CD4-positive, alpha-beta memory T cell (primary cell): ENCODE data around the gene HLA-F. TPM values are rescaled to one million over a fixed set of nuclear protein-coding genes. Genes with fewer than 3 reads are reported as not detected.

ENCODE experiments used
- CTCF ChIA-PET: fragments of 350-600 bp; sonication (Branson Sonifier 250); formaldehyde crosslinking; loops from one replicate; lab custom pipeline; 2021; ENCODE audit warnings: inconsistent platforms; ENCODE audit not compliant: partially characterized antibody; lab: Charles Lee
- POLR2A ChIA-PET: fragments of 350-600 bp; sonication (Branson Sonifier 250); formaldehyde crosslinking; loops from one replicate; lab custom pipeline; 2021; ENCODE audit not compliant: partially characterized antibody; lab: Charles Lee
- DNase-seq, 5 donors: peaks; one replicate each; pipeline versions ENCODE4 v3.0.0 to v3.0.0-alpha.2; 2020 to 2022; ENCODE audit warnings: mixed read lengths in 1 of 5
- H3K27ac ChIP-seq: one replicate; pipeline ENCODE4 v1.7.0; 2013; ENCODE audit warnings: low read depth, low read length
- H3K27me3 ChIP-seq: 2 replicates; pipeline ENCODE4 v1.7.0; 2013; ENCODE audit warnings: mild to moderate bottlenecking, low read length, moderate library complexity; ENCODE audit not compliant: insufficient read depth
- H3K36me3 ChIP-seq: 2 replicates; pipeline ENCODE4 v1.7.0; 2013; ENCODE audit warnings: mild to moderate bottlenecking, low read length, moderate library complexity; ENCODE audit not compliant: insufficient read depth
- H3K4me1 ChIP-seq: 2 replicates; pipeline ENCODE4 v1.7.0; 2013; ENCODE audit warnings: mild to moderate bottlenecking, low read length, moderate library complexity; ENCODE audit not compliant: insufficient read depth
- H3K4me3 ChIP-seq, 2 donors: one replicate each; pipeline ENCODE4 v1.7.0; 2013; ENCODE audit warnings: low read length in 2 of 2, mild to moderate bottlenecking in 1 of 2
- H3K9me3 ChIP-seq, 2 donors: one replicate each; pipeline ENCODE4 v1.7.0; 2013; ENCODE audit warnings: low read length in 2 of 2, control low read depth in 1 of 2; ENCODE audit not compliant: control insufficient read depth in 1 of 2
- H3K27ac Mint-ChIP-seq, 7 donors: one replicate each; pipeline ENCODE4 v1.8.0; 2020 to 2021; ENCODE audit warnings: mixed read lengths in 7 of 7, mild to moderate bottlenecking in 6 of 7, inconsistent platforms in 3 of 7, moderate library complexity in 3 of 7
- H3K27me3 Mint-ChIP-seq, 2 donors: one replicate each; pipeline ENCODE4 v1.8.0; 2020 to 2021; ENCODE audit warnings: mixed read lengths in 2 of 2
- H3K36me3 Mint-ChIP-seq, 2 donors: one replicate each; pipeline ENCODE4 v1.8.0; 2020 to 2021; ENCODE audit warnings: mixed read lengths in 2 of 2, inconsistent platforms in 1 of 2, mild to moderate bottlenecking in 1 of 2
- H3K4me1 Mint-ChIP-seq, 4 donors: one replicate each; pipeline ENCODE4 v1.8.0; 2020 to 2021; ENCODE audit warnings: mixed read lengths in 4 of 4, mild to moderate bottlenecking in 1 of 4
- H3K4me3 Mint-ChIP-seq, 8 donors: one replicate each; pipeline ENCODE4 v1.8.0; 2020 to 2021; ENCODE audit warnings: mixed read lengths in 8 of 8, mild to moderate bottlenecking in 7 of 8, moderate library complexity in 6 of 8, inconsistent platforms in 3 of 8
- H3K9me3 Mint-ChIP-seq, 8 donors: one replicate each; pipeline ENCODE4 v1.8.0; 2020 to 2021; ENCODE audit warnings: mixed read lengths in 8 of 8, mild to moderate bottlenecking in 5 of 8, inconsistent platforms in 3 of 8, moderate library complexity in 1 of 8
- intact Hi-C: fragments of 100-400 bp; cut with micrococcal nuclease; formaldehyde crosslinking; loops from one replicate; pipeline ENCODE4 v1.15.1; 2023
- polyA plus RNA-seq, 2 donors: library from polyadenylated mRNA; unstranded; fragments of 300-500 nt; fragmentation: Illumina TruSeq; gene quantifications; one replicate each; pipeline ENCODE4 v1.2.3, GENCODE V29; 2021
- total RNA-seq, 2 experiments: library from RNA; stranded (reverse); gene quantifications; one replicate each; pipeline ENCODE4 v1.2.3, GENCODE V29; 2021

HLA-F gene
- total and polyA plus RNA-seq, 4 experiments from 2014 or later: 379 to 585 (median 495) TPM

GRCh38 chr6:29680904-29681303 is 42.3 kb upstream of the HLA-F start, which contains the start of gene ZFP57:
ZFP57 (minus strand) TSS chr6:29681152; CDS start chr6:29677003, 4,149 bp downstream.
- Mint-ChIP-seq H3K4me1 (peaks cover 8 to 35% (median 11%) of the 10 kb centered on the region in 4 donors), H3K36me3 (no peaks in the 10 kb centered on the region), H3K27me3 (peaks cover 0 to 12% of the 10 kb centered on the region in 2 donors), H3K4me3 (peak within 1 kb of the TSS in 4 of 8 donors; percentile 79 to 87 (median 82)), H3K27ac (peak within 1 kb of the TSS in 1 of 7 donors; percentile 81), H3K9me3 (peaks cover 0 to 2% (median 0%) of the 10 kb centered on the region in 8 donors)
- Histone ChIP-seq H3K9me3 (no peaks in the 10 kb centered on the region), H3K27ac (no peak within 1 kb of the TSS), H3K27me3 (no peaks in the 10 kb centered on the region), H3K4me3 (no peak within 1 kb of the TSS), H3K4me1 (peaks cover 6% of the 10 kb centered on the region), H3K36me3 (no peaks in the 10 kb centered on the region)
- intact Hi-C loops: no loop called here
- DNase-seq: no peak
- CTCF ChIA-PET: no interaction called here
- POLR2A ChIA-PET: no interaction called here

- Mint-ChIP-seq H3K27ac (no peak overlapping the region), H3K4me3 (no peak overlapping the region), H3K9me3 (peaks cover 0 to 2% (median 0%) of the 10 kb centered on the region in 8 donors), H3K36me3 (no peaks in the 10 kb centered on the region), H3K27me3 (peaks cover 0 to 12% of the 10 kb centered on the region in 2 donors), H3K4me1 (peaks cover 5 to 28% (median 10%) of the 10 kb centered on the region in 4 donors)
- Histone ChIP-seq H3K4me3 (no peak overlapping the region), H3K27ac (no peak overlapping the region), H3K9me3 (no peaks in the 10 kb centered on the region), H3K4me1 (peaks cover 4% of the 10 kb centered on the region), H3K36me3 (no peaks in the 10 kb centered on the region), H3K27me3 (no peaks in the 10 kb centered on the region)
- ChIA-PET CTCF (interaction anchor here (0.6 kb wide), 1 partner anchor 11 kb away, joined by 4 read pairs; no protein-coding TSS in a partner anchor), POLR2A (no interaction called here)
- no peak for DNase-seq
- intact Hi-C loops: no loop called here
These were observed 41.4 kb upstream of the HLA-F start for GRCh38 chr6:29681811-29682210.

DNA sequence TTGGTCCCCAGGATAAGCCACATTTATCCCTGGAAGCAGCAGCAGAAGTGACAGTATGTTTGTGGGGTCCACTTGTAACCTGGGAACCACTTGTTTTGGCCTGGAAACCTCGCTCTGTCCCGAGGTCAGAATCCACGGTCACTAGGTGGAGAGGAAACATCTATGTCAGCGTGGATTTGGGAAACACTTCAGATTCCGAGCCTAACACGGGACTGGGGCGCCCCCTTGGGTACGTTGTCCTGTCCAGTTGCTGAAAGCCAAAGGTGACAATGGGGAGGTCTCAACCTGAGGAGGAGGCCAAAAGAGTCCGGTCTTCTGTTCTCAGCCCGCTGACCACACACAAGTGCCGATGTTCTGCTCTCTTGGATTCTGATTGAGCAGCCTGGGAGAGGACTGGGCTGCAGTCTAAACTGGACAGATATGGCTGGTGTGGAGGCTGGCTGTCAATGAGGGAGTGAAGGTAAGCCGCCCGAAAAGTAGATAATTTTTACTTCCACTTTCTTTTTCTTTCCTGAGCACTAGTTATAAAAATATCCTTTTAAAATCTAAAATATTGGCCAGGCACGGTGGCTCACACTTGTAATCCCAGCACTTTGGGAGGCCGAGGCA is 37.4 kb upstream of the HLA-F start:
- H3K4me3 Mint-ChIP-seq: no peak overlapping the region
- peaks cover 0 to 2% (median 0%) of the 10 kb centered on the region in 8 donors for H3K9me3 Mint-ChIP-seq
- H3K9me3 ChIP-seq: no peaks in the 10 kb centered on the region
- H3K27ac Mint-ChIP-seq: peak overlapping the region in 1 of 7 donors; percentile 53
- peaks cover 0 to 10% (median 8%) of the 10 kb centered on the region in 4 donors for H3K4me1 Mint-ChIP-seq
- no peak for DNase-seq
- ChIA-PET CTCF (no interaction called here), POLR2A (no interaction called here)
- no peak overlapping the region for H3K27ac ChIP-seq
- no peaks in the 10 kb centered on the region for H3K4me1 ChIP-seq
- peaks cover 0 to 7% of the 10 kb centered on the region in 2 donors for H3K27me3 Mint-ChIP-seq
- no peak overlapping the region for H3K4me3 ChIP-seq
- no peaks in the 10 kb centered on the region for H3K36me3 Mint-ChIP-seq
- intact Hi-C loops: no loop called here
- no peaks in the 10 kb centered on the region for H3K27me3 ChIP-seq
- no peaks in the 10 kb centered on the region for H3K36me3 ChIP-seq

GRCh38 chr6:29694637-29695036 is 28.6 kb upstream of the HLA-F start:
- CTCF ChIA-PET: interaction anchor here (0.7 to 1.2 kb wide), 2 partner anchors 11 to 45 kb away, joined by 3 read pairs; no protein-coding TSS in a partner anchor
- Mint-ChIP-seq H3K4me3 (no peak overlapping the region), H3K27me3 (peaks cover 2 to 5% of the 10 kb centered on the region in 2 donors), H3K27ac (no peak overlapping the region), H3K36me3 (no peaks in the 10 kb centered on the region), H3K4me1 (no peaks in the 10 kb centered on the region), H3K9me3 (peaks cover 0 to 12% (median 4%) of the 10 kb centered on the region in 8 donors)
- H3K4me1 ChIP-seq: no peaks in the 10 kb centered on the region
- no peaks in the 10 kb centered on the region for H3K36me3 ChIP-seq
- no peak overlapping the region for H3K27ac ChIP-seq
- no peak for DNase-seq
- intact Hi-C loops: no loop called here
- no peak overlapping the region for H3K4me3 ChIP-seq
- no peaks in the 10 kb centered on the region for H3K9me3 ChIP-seq
- H3K27me3 ChIP-seq: no peaks in the 10 kb centered on the region
- POLR2A ChIA-PET: no interaction called here

- POLR2A ChIA-PET: interaction anchor here (0.9 to 1.6 kb wide), 3 partner anchors 12 to 56 kb away, joined by 3 to 8 read pairs (median 3); no protein-coding TSS in a partner anchor
- Mint-ChIP-seq H3K9me3 (peaks cover 0 to 12% (median 4%) of the 10 kb centered on the region in 8 donors), H3K4me1 (no peaks in the 10 kb centered on the region), H3K4me3 (no peak overlapping the region), H3K27me3 (peaks cover 2 to 15% of the 10 kb centered on the region in 2 donors), H3K27ac (no peak overlapping the region), H3K36me3 (no peaks in the 10 kb centered on the region)
- intact Hi-C loops: no loop called here
- CTCF ChIA-PET: interaction anchor here (1.1 to 2.2 kb wide), 7 partner anchors 10 to 139 kb away, joined by 3 to 10 read pairs (median 6); no protein-coding TSS in a partner anchor
- no peak overlapping the region for H3K27ac ChIP-seq
- H3K9me3 ChIP-seq: no peaks in the 10 kb centered on the region
- DNase-seq: no peak
- no peak overlapping the region for H3K4me3 ChIP-seq
- no peaks in the 10 kb centered on the region for H3K36me3 ChIP-seq
- H3K27me3 ChIP-seq: no peaks in the 10 kb centered on the region
- no peaks in the 10 kb centered on the region for H3K4me1 ChIP-seq
These were observed 26.8 kb upstream of the HLA-F start for GRCh38 chr6:29696147-29697125.

DNA sequence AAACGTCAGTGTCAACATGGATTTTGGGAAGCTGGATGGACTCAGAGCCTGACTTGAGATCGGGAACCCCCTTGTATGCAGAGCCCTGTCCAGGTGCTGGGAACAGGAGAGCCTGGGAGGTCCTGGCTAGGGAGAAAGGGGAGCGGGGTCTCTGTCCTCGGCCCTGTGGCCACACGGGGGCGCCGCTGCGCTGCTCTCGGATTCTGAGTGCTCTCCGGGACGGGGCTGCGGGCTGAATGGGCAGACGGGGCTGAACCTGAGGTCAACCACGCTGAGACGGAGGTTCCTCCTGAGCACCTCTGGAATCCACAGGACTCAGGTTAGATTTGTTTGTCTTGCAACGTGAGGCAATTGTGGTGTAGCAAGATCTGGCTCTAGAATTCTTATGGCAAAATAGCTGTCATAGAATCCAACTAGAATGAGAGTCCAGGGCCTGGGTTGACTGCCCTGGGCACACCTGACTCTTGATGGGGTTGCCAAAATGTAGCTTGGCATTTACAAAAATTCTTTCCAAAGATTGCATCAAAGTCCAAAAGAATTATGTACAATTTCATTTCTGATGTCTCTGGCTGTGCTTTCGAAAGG is 20.6 kb upstream of the HLA-F start:
- DNase-seq: peak in 3 of 5 donors; percentile 64 to 71 (median 68)
- Histone ChIP-seq H3K4me3 (no peak overlapping the region), H3K27me3 (no peaks in the 10 kb centered on the region), H3K27ac (no peak overlapping the region), H3K36me3 (no peaks in the 10 kb centered on the region), H3K4me1 (peaks cover 26% of the 10 kb centered on the region), H3K9me3 (no peaks in the 10 kb centered on the region)
- intact Hi-C loops: no loop called here
- ChIA-PET POLR2A (interaction anchor here (1.0 kb wide), 1 partner anchor 132 kb away, joined by 3 read pairs; no protein-coding TSS in a partner anchor), CTCF (interaction anchor here (0.7 to 2.6 kb wide), 12 partner anchors 14 to 133 kb away, joined by 3 to 23 read pairs (median 4); no protein-coding TSS in a partner anchor)
- Mint-ChIP-seq H3K4me3 (peak overlapping the region in 1 of 8 donors; percentile 30), H3K4me1 (peaks cover 21 to 28% (median 23%) of the 10 kb centered on the region in 4 donors), H3K36me3 (no peaks in the 10 kb centered on the region), H3K9me3 (peaks cover 0 to 2% (median 0%) of the 10 kb centered on the region in 8 donors), H3K27me3 (peaks cover 9 to 25% of the 10 kb centered on the region in 2 donors), H3K27ac (peak overlapping the region in 1 of 7 donors; percentile 45)
